IPS DF 6.9 (cell line): ENCODE results near the gene ETV3.

Experiments used
- DNase-seq: peaks from one replicate; pipeline ENCODE4 v3.0.0-alpha.2; 2013; ENCODE audit warnings: low read depth, low spot score
- H3K27ac ChIP-seq: one replicate; pipeline ENCODE4 v1.5.1; 2013; ENCODE audit warnings: low read length, control low read depth
- H3K27me3 ChIP-seq: 2 replicates; pipeline ENCODE4 v1.6.1; 2013; ENCODE audit warnings: mild to moderate bottlenecking, low read length; ENCODE audit not compliant: control insufficient read depth, insufficient read depth
- H3K36me3 ChIP-seq: 2 replicates; pipeline ENCODE4 v1.6.1; 2013; ENCODE audit warnings: low read length; ENCODE audit not compliant: control insufficient read depth, insufficient read depth
- H3K4me1 ChIP-seq: 2 replicates; pipeline ENCODE4 v1.6.1; 2013; ENCODE audit warnings: low read length; ENCODE audit not compliant: control insufficient read depth, insufficient read depth
- H3K4me3 ChIP-seq: 2 replicates; pipeline ENCODE4 v1.5.1; 2013; ENCODE audit warnings: mild to moderate bottlenecking, low read length
- H3K9me3 ChIP-seq: 2 replicates; pipeline ENCODE4 v1.6.1; 2013; ENCODE audit warnings: low read length, inconsistent platforms; ENCODE audit not compliant: control insufficient read depth, insufficient read depth
- WGBS: extraction: QIAGEN DNeasy Blood & Tissue Kit; methylation state at CpG from one replicate; pipeline ENCODE4 v1.1.7; 2013; ENCODE audit warnings: mixed read lengths, missing lambda C conversion rate; ENCODE audit not compliant: insufficient read length, insufficient coverage; 5-methylcytosine and 5-hydroxymethylcytosine counted together

ETV3 gene

DNA sequence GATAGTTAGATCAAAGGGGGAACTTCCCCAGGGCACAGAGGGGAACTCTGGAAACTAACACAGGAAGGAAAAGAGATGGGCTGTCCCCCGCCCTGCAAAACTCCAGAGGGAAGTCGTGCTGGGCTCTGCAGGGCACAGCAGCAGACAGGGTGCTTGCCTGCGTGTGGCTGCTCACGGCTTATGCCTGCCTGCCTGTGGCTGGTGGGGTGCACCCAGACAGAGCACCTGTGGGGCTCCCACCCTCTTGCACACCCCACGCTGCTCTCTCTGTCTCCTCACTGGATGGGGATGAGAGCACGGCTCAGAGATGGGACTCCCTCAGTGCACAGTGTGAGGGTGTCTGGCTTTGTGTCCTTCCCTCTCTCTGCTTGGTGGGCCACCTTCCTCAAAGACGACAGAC, 25.1 kb downstream of the ETV3 start:
- Histone ChIP-seq H3K4me1 (peaks cover 23% of the 10 kb centered on the region), H3K9me3 (no peaks in the 10 kb centered on the region), H3K27ac (no peak overlapping the region), H3K36me3 (no peaks in the 10 kb centered on the region), H3K4me3 (no peak overlapping the region), H3K27me3 (no peaks in the 10 kb centered on the region)
- WGBS = no CpG with 5 or more reads among the region's 7 CpGs
- no peak for DNase-seq

DNA sequence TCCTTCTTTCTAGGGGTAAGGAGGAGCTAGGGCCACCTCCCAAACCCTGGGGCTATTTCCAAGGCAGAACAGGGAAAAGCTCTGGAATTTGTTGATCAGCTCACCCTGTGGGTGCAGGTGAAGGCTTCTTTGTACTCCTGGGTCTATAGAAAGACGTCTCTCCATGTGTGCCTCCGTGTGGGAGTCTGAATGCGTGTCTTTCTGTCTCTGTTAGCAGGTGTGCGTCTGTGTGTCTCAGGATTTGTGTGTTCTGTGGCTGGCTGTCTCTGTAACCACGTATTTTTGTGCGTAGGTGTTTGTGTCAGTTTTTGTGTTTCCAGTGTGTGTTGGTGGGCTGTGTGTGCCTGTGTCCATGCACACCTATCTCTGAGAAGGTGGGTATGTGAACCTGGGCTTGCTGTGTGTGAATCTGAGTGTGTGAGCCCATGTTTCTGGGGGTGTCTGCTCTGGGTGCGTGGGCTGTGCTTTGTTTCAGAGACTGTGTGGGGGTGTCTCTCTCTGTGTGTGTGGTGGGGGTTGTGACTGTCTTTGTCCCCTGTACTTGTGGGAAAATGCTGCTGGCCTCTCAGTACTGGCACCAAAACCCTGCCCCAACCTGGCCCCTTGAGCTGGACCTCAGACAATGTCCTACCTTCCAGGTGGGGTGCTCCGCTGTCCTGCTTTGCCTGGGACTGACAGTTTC, 25.9 kb downstream of the ETV3 start:
- no peaks in the 10 kb centered on the region for H3K27me3 ChIP-seq
- H3K27ac ChIP-seq = no peak overlapping the region
- no peaks in the 10 kb centered on the region for H3K9me3 ChIP-seq
- H3K4me3 ChIP-seq = no peak overlapping the region
- no CpG with 5 or more reads among the region's 8 CpGs for WGBS
- DNase-seq = no peak
- no peaks in the 10 kb centered on the region for H3K36me3 ChIP-seq
- peaks cover 23% of the 10 kb centered on the region for H3K4me1 ChIP-seq

DNA sequence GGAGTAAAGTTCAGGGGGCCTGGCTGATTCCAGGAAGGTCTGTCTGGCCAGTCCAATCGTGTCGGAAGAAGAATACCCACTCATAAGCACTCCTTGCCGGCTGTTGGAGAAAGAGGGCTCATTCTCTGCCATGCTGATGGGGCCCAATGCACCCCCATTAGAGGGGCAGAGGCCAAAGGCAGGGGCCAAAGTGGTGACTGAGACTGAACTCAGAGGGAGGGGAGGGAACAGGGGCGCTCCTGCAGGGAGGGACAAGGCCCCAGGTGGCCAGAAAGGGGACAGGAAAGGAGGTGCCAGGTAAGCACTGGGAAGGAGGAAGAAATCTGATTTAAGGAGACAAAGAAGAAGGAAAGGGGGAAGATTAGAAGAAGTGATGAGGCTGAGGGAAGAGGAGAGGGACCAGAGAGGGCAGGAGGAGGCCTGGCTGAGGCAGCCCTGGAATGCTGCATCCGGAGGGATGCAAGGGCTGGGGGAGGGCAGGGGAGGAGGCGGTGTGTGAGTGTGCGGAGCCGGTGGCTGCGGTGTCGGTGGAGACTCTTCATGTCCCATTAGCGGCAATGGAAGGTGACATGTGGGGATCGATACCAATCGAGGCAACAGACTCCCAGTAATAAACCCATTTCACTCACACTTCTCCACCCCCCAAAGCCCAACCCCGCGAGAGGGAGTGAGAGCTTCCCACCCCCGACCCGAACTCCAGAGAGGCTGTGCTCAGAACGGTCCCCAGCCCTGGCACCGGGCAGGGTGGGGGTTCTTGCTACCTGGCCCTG, 26.6 kb downstream of the ETV3 start:
- Histone ChIP-seq H3K27me3 (no peaks in the 10 kb centered on the region), H3K4me3 (no peak overlapping the region), H3K4me1 (peaks cover 23% of the 10 kb centered on the region), H3K9me3 (no peaks in the 10 kb centered on the region), H3K36me3 (no peaks in the 10 kb centered on the region), H3K27ac (no peak overlapping the region)
- WGBS = no CpG with 5 or more reads among the region's 19 CpGs
- DNase-seq = no peak

DNA sequence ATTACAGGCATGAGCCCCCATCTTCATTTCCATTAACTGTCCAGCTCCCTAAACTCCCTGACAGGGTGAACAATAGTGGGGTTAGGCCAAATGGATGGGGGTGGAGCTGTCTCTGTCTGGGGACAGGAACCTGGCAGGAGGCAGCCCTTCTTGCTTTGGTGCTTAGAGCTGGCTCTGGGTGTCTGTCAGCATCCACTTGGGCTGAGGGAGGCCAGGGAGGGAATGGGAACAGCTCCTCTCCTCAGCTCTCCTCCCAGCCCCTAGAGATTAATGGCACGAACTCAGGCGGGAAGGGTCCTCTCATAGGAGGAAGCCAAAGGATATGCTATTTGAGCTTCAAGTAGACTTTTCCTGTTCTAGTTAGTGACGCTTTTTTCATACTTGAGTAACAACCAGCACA, 27.5 kb downstream of the ETV3 start:
- H3K4me3 ChIP-seq = no peak overlapping the region
- WGBS = no CpG with 5 or more reads among the region's 3 CpGs
- no peaks in the 10 kb centered on the region for H3K27me3 ChIP-seq
- no peaks in the 10 kb centered on the region for H3K9me3 ChIP-seq
- H3K4me1 ChIP-seq = peaks cover 21% of the 10 kb centered on the region
- no peaks in the 10 kb centered on the region for H3K36me3 ChIP-seq
- DNase-seq = no peak
- H3K27ac ChIP-seq = no peak overlapping the region

DNA sequence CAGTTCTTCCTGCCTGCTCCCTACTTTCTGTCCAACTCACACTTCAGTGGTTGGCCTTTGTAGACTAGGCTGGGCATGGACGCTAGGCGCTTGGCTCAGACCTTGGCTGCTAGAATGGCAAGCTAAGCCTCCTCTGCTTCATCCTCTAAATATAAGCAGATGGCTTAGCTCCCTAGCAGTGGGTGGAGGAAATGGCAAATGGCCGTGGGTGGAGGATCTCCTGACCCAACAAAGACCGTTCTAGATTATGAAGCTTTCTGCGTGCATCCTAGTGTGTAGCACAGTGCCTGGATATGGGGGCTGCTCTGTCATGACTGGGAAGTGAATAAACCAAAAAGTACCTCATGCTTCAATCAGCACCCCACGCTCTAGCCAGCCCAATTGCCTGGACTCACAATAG, 28.2 kb downstream of the ETV3 start:
- H3K36me3 ChIP-seq = no peaks in the 10 kb centered on the region
- H3K9me3 ChIP-seq = no peaks in the 10 kb centered on the region
- peaks cover 16% of the 10 kb centered on the region for H3K4me1 ChIP-seq
- H3K4me3 ChIP-seq = no peak overlapping the region
- no peak for DNase-seq
- no peak overlapping the region for H3K27ac ChIP-seq
- no CpG with 5 or more reads among the region's 6 CpGs for WGBS
- no peaks in the 10 kb centered on the region for H3K27me3 ChIP-seq

DNA sequence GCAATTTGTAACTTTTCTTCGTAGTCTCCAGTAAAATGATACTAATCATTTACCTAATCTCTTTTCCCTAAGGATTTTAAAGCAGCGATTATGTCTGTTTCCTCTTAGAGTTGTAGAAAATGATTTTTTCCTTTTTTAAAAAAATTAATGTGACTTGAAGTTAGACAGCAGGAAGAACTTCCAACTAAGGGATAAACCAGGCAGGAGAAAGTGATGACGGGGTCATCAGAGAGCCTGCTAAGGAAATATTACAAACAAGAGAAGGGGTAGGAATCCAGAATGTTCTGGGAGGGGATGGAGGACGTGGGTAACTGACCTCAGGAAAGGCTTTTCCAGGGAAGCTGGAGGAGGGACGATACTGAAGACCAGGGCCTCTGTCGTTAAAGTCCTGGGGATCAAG, 29.7 kb downstream of the ETV3 start:
- no peaks in the 10 kb centered on the region for H3K27me3 ChIP-seq
- no peak overlapping the region for H3K4me3 ChIP-seq
- H3K36me3 ChIP-seq = no peaks in the 10 kb centered on the region
- no peaks in the 10 kb centered on the region for H3K9me3 ChIP-seq
- no CpG with 5 or more reads among the region's 6 CpGs for WGBS
- no peak for DNase-seq
- H3K27ac ChIP-seq = no peak overlapping the region
- peaks cover 11% of the 10 kb centered on the region for H3K4me1 ChIP-seq

DNA sequence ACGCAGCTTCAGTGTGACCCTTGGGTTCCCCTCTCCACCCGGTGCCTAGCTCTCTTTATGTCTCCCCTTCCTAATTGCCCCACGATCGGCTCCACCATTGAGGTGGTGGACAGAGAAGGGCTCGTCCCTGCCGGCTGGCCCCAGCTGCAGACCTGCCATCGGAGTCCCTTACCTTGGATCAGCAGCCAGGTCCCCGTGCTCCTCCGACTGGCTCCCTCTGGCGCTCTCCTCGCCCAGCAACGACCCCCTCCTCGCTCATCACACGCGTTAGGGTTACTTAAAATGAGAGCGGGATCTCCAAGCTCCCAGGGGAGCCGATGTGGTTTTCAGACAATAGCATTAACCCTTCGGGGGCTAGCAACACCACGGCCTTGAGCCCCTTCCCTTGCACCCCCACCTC, 30.5 kb downstream of the ETV3 start:
- Histone ChIP-seq H3K27me3 (no peaks in the 10 kb centered on the region), H3K4me3 (no peak overlapping the region), H3K9me3 (no peaks in the 10 kb centered on the region), H3K27ac (no peak overlapping the region), H3K36me3 (no peaks in the 10 kb centered on the region), H3K4me1 (peaks cover 8% of the 10 kb centered on the region)
- WGBS = no CpG with 5 or more reads among the region's 19 CpGs
- no peak for DNase-seq

DNA sequence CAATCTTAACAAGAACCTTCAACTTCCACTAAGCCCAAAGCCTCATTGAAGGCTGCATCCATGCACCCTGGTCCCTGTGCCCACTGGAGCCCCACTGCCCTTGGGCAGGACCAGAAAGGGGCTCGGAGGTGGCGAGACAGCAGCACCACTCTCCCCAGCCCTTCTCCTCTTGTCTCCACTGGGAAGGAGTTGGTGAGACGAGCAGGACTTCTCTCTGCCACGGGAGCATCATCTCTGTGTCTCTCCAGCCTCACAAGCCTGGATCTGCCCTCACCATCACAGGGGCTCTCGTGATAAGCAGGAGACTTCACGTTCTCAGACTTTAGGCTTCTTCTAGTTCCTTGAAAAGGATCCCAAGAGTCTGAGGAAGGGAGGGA, 31.4 kb downstream of the ETV3 start:
- no peak for DNase-seq
- Histone ChIP-seq H3K27me3 (no peaks in the 10 kb centered on the region), H3K9me3 (no peaks in the 10 kb centered on the region), H3K36me3 (no peaks in the 10 kb centered on the region), H3K27ac (no peak overlapping the region), H3K4me3 (no peak overlapping the region), H3K4me1 (peaks cover 3% of the 10 kb centered on the region; the same call in 1 of the 2 replicates)
- no CpG with 5 or more reads among the region's 6 CpGs for WGBS

DNA sequence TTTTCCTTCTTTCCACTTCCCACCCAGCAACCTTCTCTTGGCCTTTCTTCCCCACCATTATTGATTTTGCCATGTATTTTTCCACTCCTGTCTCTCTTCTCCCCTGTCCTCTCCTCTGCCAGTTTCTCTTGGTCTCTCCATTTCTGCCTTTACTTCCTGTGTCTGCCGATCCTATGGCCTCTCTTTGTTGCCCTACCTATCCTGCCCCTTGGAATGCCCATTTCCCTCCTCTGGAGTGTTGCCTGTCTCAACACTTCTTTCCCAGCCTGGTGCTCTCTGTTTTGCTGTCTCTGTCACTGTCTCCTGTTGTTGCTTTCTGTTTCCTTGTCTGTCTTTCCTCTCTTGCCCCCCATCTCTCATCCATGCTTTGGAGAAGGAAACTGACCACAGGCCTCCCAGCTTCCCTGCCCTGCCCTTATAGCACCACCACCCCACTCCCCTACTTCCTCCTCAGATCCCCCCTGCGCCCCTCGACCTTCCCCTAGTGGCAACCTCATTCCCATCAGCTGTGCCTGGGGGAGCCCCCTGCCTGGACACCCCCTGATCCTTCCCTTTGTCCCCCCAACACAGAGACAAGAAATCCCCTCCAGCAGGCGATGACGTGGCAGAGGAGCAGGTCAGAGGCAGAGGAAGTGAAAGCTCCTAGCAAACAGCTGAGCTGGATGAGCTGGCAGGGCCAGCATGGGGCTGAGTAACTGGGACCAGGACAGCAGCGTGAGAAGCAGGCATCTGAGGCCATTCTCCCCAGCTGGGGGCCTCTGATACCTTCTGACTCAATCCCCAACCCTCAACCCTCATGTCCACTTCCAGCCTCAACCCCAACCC, 32.0 kb downstream of the ETV3 start:
- no CpG with 5 or more reads among the region's 6 CpGs for WGBS
- H3K27ac ChIP-seq = no peak overlapping the region
- no peak overlapping the region; the same call in 1 of the 2 replicates for H3K4me3 ChIP-seq
- DNase-seq = no peak
- H3K36me3 ChIP-seq = no peaks in the 10 kb centered on the region
- H3K27me3 ChIP-seq = no peaks in the 10 kb centered on the region
- H3K9me3 ChIP-seq = no peaks in the 10 kb centered on the region
- H3K4me1 ChIP-seq = peaks cover under 1% of the 10 kb centered on the region; the same call in 1 of the 2 replicates

DNA sequence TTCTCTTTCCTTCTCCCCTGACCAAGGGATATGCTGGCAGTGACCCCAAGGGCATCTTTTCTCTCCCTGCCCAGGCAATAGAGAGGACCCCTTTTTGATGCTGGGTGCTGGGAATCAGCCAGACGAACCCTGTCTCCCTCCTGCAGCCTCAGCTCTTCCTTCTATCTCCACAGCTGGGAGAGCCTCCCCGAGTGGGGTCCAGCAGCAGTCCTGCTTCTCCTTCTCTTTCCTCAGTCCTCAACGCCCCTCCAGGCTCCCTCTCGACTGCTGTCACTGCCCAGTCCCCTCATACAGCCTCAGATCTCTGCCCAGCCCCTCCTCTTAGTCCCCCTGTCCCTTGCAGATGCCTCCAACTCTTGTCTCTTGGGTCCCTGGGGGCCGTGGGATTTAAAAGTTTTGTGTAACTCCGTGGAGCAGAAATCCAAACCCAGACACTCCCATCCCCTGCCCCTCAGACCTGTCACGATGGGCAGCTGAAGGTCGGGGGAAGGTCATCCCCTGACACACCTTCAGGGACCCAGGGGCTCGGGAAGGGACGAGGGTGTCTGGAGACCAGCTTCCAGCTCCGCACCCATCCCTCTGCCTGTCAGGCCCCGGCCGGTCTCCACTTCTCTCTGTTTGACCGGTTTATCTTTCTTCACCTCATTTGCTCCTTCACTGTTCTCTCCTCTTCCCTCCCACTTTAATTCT, 32.8 kb downstream of the ETV3 start:
- DNase-seq = no peak
- Histone ChIP-seq H3K27ac (no peak overlapping the region), H3K4me3 (no peak overlapping the region), H3K9me3 (no peaks in the 10 kb centered on the region), H3K27me3 (no peaks in the 10 kb centered on the region), H3K36me3 (no peaks in the 10 kb centered on the region), H3K4me1 (no peaks in the 10 kb centered on the region; the same call in 1 of the 2 replicates)
- WGBS = no CpG with 5 or more reads among the region's 14 CpGs
